ENCODE measurements around the gene GPR26.
"Not testable (repeated sequence)": the region's sequence is repeated elsewhere in the genome, so short reads cannot be mapped to it uniquely, and the experiment has no call there.

The GPR26 gene

DNA sequence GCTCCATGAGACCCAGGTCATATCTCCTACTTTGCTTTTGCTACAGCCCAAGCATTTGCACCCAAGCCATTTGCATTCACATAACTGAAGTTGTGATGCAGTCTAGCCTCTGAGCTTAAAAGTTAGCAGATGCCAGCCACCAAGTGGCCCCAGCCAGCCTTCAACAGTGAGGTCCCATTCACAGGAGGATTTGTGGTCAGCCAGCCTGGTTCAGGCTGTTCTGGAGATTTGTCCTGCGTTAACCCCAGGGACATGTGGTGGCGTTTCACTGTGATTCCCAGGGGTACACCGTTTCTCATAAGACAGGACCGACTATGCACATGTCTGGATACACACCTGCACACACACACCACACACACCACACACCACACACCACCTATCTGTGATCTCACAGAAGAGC is 51.2 kb downstream of the GPR26 start:
- no peak for DNase-seq

DNA sequence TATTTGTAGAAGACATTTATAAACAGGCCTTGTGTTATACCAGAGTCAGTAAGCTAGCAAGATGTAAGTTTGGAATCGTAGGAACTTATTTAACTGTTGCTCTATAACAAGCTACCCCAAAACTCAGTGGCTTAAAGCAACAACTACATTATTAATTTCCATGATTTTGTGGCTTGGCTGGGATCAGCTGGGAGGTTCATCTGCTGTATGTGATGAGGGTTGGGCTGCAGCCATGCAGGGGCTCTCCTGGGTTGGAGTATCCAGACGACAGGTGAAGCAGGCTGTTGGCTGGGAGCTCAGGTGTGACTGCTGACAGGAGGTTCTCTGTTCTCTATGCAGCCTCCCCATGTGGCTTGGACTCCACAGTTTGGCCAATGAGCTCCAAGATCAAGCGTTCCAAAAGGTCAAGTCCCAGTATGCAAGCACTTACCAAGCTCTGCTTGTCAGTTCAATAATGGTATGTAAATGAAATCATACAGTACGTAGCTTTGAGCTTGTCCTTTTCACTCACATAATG is 52.4 kb downstream of the GPR26 start:
- DNase-seq, result no peak

DNA sequence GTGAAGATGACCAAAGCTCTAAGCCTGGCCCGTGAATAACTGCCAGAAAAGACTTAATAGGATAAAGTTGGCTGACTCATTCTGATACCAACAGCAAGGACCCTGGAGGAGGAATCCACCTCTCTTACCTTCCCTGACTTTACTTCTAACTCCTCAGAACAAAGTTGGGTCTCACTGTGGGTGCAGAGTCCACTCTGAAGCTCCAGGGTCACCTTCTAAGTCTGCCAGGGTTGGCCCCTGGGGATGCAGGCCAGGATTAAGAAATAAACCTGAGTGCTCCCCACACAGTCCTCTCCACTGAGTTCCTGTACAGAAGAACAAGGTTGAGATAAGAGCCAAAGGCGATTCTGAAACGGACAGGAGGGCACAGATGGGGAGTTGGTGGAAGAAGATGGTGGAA is 54.4 kb downstream of the GPR26 start:
- no peak for DNase-seq

DNA sequence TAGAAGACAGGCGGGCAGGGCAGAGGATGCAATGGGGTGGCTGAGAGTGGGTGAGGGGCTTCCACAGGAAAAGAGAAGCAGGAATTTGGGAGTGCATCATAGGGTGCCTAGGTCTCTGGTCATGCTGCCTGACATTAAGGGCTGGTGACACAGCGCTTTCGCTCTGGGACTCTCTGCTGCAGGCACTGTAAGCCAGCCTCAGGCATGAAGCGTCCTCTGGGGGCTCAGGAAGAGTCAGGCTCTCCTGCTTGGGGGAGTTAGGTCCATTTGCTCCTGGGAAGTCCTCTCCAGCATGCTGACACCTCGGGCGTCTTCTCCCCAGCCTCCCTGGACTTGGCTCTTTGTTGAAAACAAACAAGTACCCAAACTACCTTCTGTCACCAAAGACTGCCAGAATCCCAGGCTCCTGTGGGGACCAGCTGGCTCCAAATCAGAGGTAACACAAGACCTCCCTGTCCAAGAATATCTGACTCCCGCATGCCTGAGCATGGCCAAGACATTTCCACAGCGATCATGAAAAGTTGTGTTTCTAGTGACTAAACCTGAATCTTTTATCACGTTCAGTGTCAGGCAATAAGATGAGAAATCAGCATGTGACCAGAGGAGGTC is 55.4 kb downstream of the GPR26 start:
- DNase-seq, result no peak

DNA sequence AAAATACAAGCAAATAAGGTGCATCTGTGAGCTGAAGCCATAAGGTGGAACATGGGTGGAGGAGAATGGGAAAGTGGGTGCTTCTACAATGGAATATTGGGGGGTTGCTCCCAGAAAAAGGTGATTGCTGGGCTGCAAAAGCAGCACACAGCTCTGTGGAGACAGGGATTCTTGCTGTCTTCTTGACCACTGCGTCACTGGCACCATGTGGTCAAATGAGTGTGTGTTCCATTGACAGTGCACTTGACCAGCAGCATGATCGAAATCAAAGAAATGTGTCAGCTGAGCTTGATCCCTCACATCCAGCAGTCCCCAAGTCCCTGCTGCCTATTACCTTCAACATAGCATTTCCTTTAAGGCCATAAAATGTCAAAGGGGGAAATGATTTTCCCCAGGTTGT is 56.2 kb downstream of the GPR26 start:
- DNase-seq, result no peak

DNA sequence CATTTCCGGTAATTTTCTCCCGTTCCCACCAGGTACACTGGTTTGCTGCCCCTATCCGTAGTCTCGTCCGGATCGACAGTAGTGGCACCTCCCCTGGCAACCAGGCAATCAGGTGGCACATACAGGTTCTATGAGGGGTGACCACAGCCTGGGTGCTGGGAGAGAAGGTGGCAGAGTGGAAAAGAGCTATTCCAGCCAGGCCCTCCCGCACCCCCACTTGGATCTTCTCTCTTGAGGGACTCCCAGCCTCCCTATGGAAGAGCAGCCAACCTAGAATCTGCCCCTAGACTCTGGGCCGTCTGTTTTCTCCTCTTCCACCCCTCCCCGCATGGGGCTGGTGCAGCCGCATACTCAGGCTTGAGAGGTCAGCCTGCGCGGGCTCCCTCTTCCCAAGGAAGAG is 58.6 kb downstream of the GPR26 start:
- DNase-seq, result no peak

DNA sequence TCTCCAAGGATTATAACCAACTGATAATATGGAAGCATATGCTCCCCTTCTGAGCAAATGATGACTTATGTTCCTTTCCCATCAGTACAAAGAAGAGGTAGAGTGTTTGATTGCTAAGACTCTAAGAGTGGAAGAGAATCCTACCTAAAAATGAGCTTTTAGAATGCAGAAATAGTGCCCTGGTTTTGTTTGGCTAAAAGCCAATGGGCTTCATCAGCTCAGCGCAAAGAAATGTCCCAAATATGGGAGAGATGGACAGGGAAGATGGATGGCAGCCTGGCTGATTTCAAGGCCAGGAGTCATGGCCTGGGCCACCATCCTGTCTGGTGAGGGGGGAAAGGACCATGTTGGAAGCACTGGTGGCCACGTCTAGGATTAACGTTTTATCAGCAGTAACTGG is 60.2 kb downstream of the GPR26 start:
- no peak for DNase-seq

DNA sequence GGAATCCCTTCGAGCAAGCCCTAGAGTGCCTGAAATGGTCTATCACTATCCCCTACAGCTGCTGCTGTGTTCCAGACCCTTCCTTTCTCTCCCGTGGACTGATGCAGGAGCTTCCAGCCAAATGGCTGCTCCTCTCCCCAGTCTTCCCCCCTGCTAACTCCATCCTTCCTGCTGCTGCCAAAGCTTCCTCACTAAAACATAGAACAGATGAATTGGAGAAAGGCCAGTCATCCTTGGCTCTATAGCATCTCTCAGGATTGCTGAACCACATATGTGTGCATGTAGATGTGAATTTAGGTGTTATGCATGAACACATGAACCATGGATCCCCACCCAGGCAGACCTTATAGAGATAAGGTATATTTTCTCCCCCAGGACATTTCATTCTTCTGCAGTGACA is 60.7 kb downstream of the GPR26 start:
- DNase-seq, result no peak

DNA sequence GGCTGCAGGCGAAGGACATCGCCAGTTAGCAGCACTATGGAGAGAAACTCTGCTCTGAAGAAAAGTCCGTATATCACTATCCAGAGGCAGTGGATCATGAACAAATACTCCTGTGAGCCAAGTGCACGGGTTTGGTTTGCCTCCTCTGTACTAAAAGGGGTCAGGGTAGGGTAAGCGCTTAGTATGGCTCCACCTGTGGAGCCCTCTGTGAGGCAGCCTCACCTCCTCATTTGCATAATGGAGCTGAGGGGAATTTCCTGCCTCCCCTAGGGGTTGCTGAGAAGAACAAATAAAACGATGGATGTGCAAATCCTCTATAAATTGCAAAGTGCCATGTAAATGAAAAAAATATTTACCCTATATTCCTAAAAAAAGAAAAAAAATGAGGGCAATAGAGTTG is 63.4 kb downstream of the GPR26 start:
- DNase-seq, result no peak

DNA sequence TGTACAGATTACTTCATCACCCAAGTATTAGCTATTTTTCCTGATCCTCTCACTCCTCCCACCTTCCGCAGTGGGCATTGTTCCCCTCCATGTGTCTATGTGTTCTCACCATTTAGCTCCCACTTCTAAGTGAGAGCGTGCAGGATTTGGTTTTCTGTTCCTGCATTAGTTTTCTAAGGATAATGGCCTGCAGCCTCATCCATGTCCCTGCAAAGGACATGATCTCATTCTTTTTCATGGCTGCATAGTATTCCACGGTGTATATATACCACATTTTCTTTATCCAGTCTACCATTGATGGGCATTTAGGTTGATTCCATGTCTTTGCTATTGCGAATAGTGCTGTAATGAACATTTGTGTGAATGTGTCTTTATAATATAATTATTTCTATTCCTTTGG is 70.8 kb downstream of the GPR26 start:
- not testable (repeated sequence) for DNase-seq

DNA sequence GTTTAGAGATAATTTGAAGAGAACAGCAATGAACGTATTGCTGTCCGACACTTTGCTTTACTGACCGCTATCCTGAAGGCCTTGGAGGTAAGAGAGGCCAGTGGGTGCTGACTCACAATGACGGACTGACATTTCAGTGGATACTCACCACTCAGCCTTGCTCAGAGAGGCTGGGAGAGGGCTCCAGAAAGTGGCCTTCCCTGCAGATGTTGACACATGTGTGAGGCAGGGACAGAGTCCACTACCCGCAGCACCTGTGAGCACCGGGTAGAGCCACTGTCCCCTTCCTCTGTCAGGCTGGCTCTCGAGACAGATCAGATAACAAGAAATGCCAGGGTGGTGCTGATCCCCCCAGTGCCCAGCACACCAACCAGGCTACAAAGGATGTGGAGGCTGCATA is 75.0 kb downstream of the GPR26 start:
- DNase-seq, result no peak

DNA sequence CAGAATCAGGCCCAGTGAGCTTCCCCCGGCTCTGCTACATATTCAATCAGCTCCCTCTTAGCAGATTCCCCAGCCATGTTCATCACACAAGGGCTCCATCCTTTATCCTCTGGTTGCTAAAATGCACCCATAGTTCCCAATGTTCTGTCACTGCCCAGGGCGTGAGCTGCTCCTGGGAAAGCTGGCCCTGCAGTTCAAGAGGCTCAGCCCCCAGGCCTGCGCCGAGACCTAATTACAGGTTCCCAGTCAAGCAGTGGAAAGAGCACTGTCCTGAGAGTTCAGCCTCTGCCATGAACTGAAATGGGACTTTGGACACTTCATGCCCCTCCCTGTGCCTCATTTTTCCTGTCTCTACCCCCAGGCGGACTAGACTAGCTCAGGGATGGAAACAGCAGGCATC is 75.6 kb downstream of the GPR26 start:
- DNase-seq, result no peak

DNA sequence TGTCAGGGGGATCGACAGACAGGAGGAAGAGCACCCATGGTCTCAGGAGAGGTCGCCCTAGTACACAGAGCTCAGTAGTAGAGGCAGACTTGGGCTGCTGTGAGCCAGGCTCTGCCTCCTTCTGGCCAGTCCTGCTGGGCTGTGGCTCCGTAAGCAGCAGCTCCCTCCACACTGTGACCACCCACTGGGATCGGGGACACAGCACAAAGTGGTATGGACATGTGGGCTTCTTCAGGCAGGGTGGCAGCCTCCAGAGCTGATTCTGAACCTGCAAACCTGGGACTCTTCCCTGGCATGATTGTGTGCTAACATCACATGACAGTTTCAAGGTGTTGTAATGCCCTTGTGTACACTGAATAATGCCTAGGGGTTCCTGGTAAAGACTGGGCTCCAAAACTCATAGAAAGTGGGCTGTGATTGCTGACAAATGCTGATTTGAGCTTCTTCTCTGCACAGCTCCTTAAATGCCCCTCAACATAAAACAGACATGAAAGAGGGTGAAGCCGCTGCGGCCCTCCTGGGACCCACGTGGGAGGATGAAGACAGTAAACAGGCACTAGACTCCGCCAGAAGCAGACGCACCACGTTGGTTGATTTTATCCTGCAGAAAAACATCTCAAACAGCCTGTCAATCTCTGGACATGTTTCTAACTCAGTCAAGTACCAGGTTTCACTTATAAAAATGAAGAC is 76.7 kb downstream of the GPR26 start:
- DNase-seq, result no peak

DNA sequence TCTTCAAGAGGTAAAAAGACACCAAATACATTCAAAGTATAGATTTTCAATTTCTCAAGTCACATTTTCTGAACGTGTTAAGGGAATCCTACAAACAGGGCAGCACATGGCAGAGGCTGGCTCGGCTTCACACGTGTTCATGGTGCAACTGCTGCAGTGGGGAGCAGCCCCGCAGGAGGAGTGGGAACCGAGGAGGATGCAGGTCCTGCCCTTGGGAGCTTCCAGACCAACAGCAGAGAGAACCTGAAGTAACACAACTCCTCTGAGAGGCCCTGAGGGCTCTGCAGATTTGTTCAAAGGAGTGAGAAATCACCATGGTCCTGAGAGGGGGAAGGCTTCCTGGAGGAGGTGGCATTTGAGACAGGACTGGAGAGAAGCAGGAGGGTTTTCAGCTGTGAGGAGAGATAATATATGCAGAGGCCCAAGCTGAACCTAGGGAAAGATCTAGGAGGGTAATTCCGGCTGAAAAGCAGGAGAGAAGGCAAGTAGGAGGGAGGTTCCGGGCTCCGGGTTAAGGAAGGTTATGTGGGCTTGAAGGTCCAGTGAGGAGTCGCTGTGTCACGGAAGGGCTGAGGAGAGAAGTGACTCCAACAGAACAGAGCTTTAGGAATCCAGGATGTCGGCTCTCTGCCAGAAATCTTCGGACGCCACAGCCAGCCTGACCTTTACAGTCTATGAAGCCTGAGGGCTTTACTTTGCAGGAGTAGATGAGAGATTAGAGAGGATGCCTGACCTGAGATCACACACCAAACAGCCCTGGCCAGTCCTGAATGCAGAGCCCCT is 77.5 kb downstream of the GPR26 start:
- no peak for DNase-seq

DNA sequence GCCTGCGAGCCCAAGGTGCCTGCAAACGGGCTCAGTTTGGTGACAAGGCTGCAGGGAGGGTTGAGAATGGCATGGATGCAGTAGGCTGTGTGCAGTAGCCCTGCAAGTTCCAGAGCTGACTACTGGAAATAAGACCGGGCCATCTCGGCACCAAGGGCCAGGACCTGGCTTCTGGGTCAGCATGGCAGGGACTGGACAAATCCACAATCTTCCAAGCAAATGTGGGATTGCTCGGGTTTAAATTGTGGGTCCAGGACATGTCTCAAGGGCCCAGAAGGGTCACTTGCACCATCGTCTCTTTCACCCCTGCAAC is 78.0 kb downstream of the GPR26 start:
- DNase-seq, result no peak
